HCT116 (cell line): ENCODE data around the gene SNRNP35. TPM values are rescaled to one million over a fixed set of nuclear protein-coding genes. Genes with fewer than 3 reads are reported as not detected.

ENCODE experiments used
- ATAC-seq: fragments of 200-7000 bp; cut with Tn5 transposase; 2 replicates; pipeline ENCODE4 v1.9.1; 2020; ENCODE audit warnings: mild to moderate bottlenecking, moderate library complexity
- BruUV-seq: library from RNA; stranded (reverse); fragments of 400-500 nt; replicated peaks from 2 replicates; lab custom pipeline; 2021; lab: Mats Ljungman, UMichigan
- CTCF ChIA-PET: fragments of 300-600 bp; sonication (Branson Sonifier 250); formaldehyde crosslinking; loops from one replicate; lab custom pipeline; 2021; ENCODE audit warnings: antibody characterized with exemption; lab: Charles Lee
- POLR2A ChIA-PET: fragments of 300-600, 350-600 bp; sonication (Branson Sonifier 250); formaldehyde crosslinking; loops from one replicate; lab custom pipeline; 2021; ENCODE audit warnings: antibody characterized with exemption; lab: Charles Lee
- RAD21 ChIA-PET, 2 experiments: fragments of 300-600 bp; sonication (Branson Sonifier 250); formaldehyde crosslinking; loops; one replicate each; lab custom pipeline; 2023; ENCODE audit warnings: low total read pairs in 2 of 2; ENCODE audit not compliant: uncharacterized antibody in 2 of 2, unreplicated experiment in 2 of 2, low non-redundant PET in 1 of 2; lab: Charles Lee
- DNase-seq: peaks from one replicate; pipeline ENCODE4 v3.0.0-alpha.2; 2010; ENCODE audit warnings: low read depth, low spot score
- H2AFZ ChIP-seq: fragments of 200-600 bp; shearing (Covaris generic), sonication (generic); 2 replicates; pipeline ENCODE4 v1.6.1; 2017; ENCODE audit warnings: low read depth, mixed run types, mixed read lengths, antibody characterized with exemption, low read length; ENCODE audit not compliant: poor library complexity, severe bottlenecking
- H3K27ac ChIP-seq: 2 replicates; pipeline ENCODE4 v1.5.1; 2012; ENCODE audit warnings: low read depth, low read length
- H3K27me3 ChIP-seq: fragments of 200-600 bp; sonication (generic); 2 replicates; pipeline ENCODE4 v1.6.1; 2016; ENCODE audit warnings: mixed run types, low read length, mixed read lengths; ENCODE audit not compliant: insufficient read depth
- H3K36me3 ChIP-seq, 2 experiments: fragments of 200-500 bp in 1 of 2; fragments of 200-600 bp in 1 of 2; sonication (Bioruptor generic) in 1 of 2; sonication (generic) in 1 of 2; 2 replicates each; pipeline versions ENCODE4 v1.5.1 to v1.6.1; 2014 to 2016; ENCODE audit warnings: low read length in 2 of 2, inconsistent platforms in 1 of 2, mixed read lengths in 1 of 2, mixed run types in 1 of 2; ENCODE audit not compliant: insufficient read depth in 2 of 2, control insufficient read depth in 1 of 2
- H3K4me1 ChIP-seq, 2 experiments: fragments of 200-600 bp in 1 of 2; sonication (generic) in 1 of 2; 2 replicates each; pipeline versions ENCODE4 v1.5.1 to v1.6.1; 2012 to 2017; ENCODE audit warnings: low read length in 2 of 2, inconsistent platforms in 1 of 2, mild to moderate bottlenecking in 1 of 2, mixed read lengths in 1 of 2, mixed run types in 1 of 2, moderate library complexity in 1 of 2; ENCODE audit not compliant: insufficient read depth in 2 of 2, control insufficient read depth in 1 of 2
- H3K4me2 ChIP-seq: fragments of 200-600 bp; sonication (generic); 2 replicates; pipeline ENCODE4 v1.6.1; 2017; ENCODE audit warnings: mixed run types, low read length, mixed read lengths
- H3K4me3 ChIP-seq, 2 experiments: fragments of 200-600 bp in 1 of 2; sonication (generic) in 1 of 2; replicated peaks in 1 of 2; 2 replicates each; pipeline ENCODE4 v1.5.1; 2011 to 2016; ENCODE audit warnings: low read length in 2 of 2, control low read depth in 1 of 2, low read depth in 1 of 2, mild to moderate bottlenecking in 1 of 2, mixed read lengths in 1 of 2, mixed run types in 1 of 2
- H3K79me2 ChIP-seq: fragments of 200-600 bp; sonication (generic); 2 replicates; pipeline ENCODE4 v1.6.1; 2017; ENCODE audit warnings: mild to moderate bottlenecking, mixed run types, low read length, moderate library complexity, mixed read lengths; ENCODE audit not compliant: insufficient read depth
- H3K9ac ChIP-seq: fragments of 200-600 bp; sonication (generic); 2 replicates; pipeline ENCODE4 v1.6.1; 2016; ENCODE audit warnings: low read length, mixed read lengths
- H3K9me2 ChIP-seq: fragments of 200-600 bp; sonication (generic), shearing (Covaris generic); 2 replicates; pipeline ENCODE4 v1.6.1; 2017; ENCODE audit warnings: mixed run types, mild to moderate bottlenecking, moderate library complexity; ENCODE audit not compliant: insufficient read depth
- H3K9me3 ChIP-seq, 2 experiments: fragments of 200-500 bp in 1 of 2; fragments of 200-600 bp in 1 of 2; sonication (Bioruptor generic) in 1 of 2; sonication (generic) in 1 of 2; 2 replicates each; pipeline ENCODE4 v1.6.1; 2014 to 2017; ENCODE audit warnings: low read length in 2 of 2, mixed read lengths in 2 of 2, inconsistent platforms in 1 of 2, low read depth in 1 of 2, mild to moderate bottlenecking in 1 of 2, mixed run types in 1 of 2, moderate library complexity in 1 of 2; ENCODE audit not compliant: control insufficient read depth in 1 of 2, insufficient read depth in 1 of 2
- H4K20me1 ChIP-seq: fragments of 200-600 bp; sonication (generic), shearing (Covaris generic); 2 replicates; pipeline ENCODE4 v1.6.1; 2017; ENCODE audit warnings: mixed run types, mild to moderate bottlenecking, moderate library complexity; ENCODE audit not compliant: insufficient read depth
- CBX3 ChIP-seq: IDR thresholded peaks from 2 replicates; pipeline ENCODE4 v1.6.1; 2012; ENCODE audit warnings: low read depth
- EGR1 ChIP-seq: IDR thresholded peaks from 2 replicates; pipeline ENCODE4 v1.6.1; 2012; ENCODE audit warnings: low read depth
- ELF1 ChIP-seq: IDR thresholded peaks from 2 replicates; pipeline ENCODE4 v1.6.1; 2012; ENCODE audit warnings: low read depth, borderline replicate concordance
- EZH2 ChIP-seq: fragments of 200-600 bp; sonication (generic); IDR thresholded peaks from 2 replicates; pipeline ENCODE4 v1.6.1; 2017; ENCODE audit warnings: antibody characterized with exemption, mixed run types
- EZH2phosphoT487 ChIP-seq: fragments of 200-600 bp; IDR thresholded peaks from 2 replicates; pipeline ENCODE4 v1.6.1; 2018; ENCODE audit warnings: antibody characterized with exemption, borderline replicate concordance
- FOSL1 ChIP-seq: IDR thresholded peaks from 2 replicates; pipeline ENCODE4 v1.6.1; 2012; ENCODE audit warnings: low read depth
- JUND ChIP-seq: IDR thresholded peaks from 2 replicates; pipeline ENCODE4 v1.6.1; 2012
- MAX ChIP-seq: IDR thresholded peaks from 2 replicates; pipeline ENCODE4 v1.6.1; 2012
- POLR2A ChIP-seq: IDR thresholded peaks from 2 replicates; pipeline ENCODE4 v1.7.0; 2011; ENCODE audit warnings: borderline replicate concordance; ENCODE audit not compliant: insufficient read depth, insufficient read length; ENCODE audit errors: extremely low read depth
- POLR2AphosphoS5 ChIP-seq: IDR thresholded peaks from 2 replicates; pipeline ENCODE4 v1.6.1; 2011; ENCODE audit warnings: mild to moderate bottlenecking, low read depth, low read length, moderate library complexity
- RAD21 ChIP-seq: IDR thresholded peaks from 2 replicates; pipeline ENCODE4 v1.6.1; 2012; ENCODE audit warnings: low read depth, mild to moderate bottlenecking
- SIN3A ChIP-seq: IDR thresholded peaks from 2 replicates; pipeline ENCODE4 v1.6.1; 2012; ENCODE audit warnings: low read depth
- SP1 ChIP-seq: IDR thresholded peaks from 2 replicates; pipeline ENCODE4 v1.6.1; 2012; ENCODE audit warnings: low read depth
- SRF ChIP-seq: IDR thresholded peaks from 2 replicates; pipeline ENCODE4 v1.6.1; 2012; ENCODE audit warnings: low read depth
- YY1 ChIP-seq: IDR thresholded peaks from 2 replicates; pipeline ENCODE4 v1.6.1; 2011; ENCODE audit warnings: low read length, low read depth, moderate library complexity, mild to moderate bottlenecking; ENCODE audit not compliant: insufficient replicate concordance; ENCODE audit errors: extremely low read depth
- ZFX ChIP-seq: fragments of 450-650 bp; IDR thresholded peaks from 2 replicates; pipeline ENCODE4 v1.6.1; 2017
- intact Hi-C: fragments of 100-400 bp; cut with micrococcal nuclease; formaldehyde crosslinking; loops from 2 replicates; pipeline ENCODE4 v1.10.0; 2022
- total RNA-seq: library from RNA; stranded (reverse); gene quantifications from one replicate; pipeline ENCODE4 v1.2.1, GENCODE V29; 2021; ENCODE audit not compliant: unreplicated experiment
- TF ChIP-seq, protein P1 (sequence below): IDR thresholded peaks from 2 replicates; pipeline ENCODE4 v1.6.1; 2012; ENCODE audit warnings: low read depth
- TF ChIP-seq, protein P2 (sequence below), 3 experiments: fragments of 200-600 bp in 1 of 3; sonication (generic) in 1 of 3; IDR thresholded peaks in 2 of 3; conservative IDR thresholded peaks in 1 of 3; 2 replicates each; pipeline ENCODE4 v1.5.1; 2012 to 2017; ENCODE audit warnings: low read depth in 2 of 3, low read length in 2 of 3, antibody characterized with exemption in 1 of 3, borderline replicate concordance in 1 of 3, control low read depth in 1 of 3, mild to moderate bottlenecking in 1 of 3, mixed read lengths in 1 of 3, mixed run types in 1 of 3, moderate library complexity in 1 of 3; ENCODE audit not compliant: insufficient read depth in 1 of 3

The SNRNP35 gene
- total RNA-seq, 1 experiment from 2014 or later = 12.4 TPM

- POLR2A ChIA-PET = no interaction called here
- no peaks in the 10 kb centered on the region for H4K20me1 ChIP-seq
- no peaks in the 10 kb centered on the region for H3K36me3 ChIP-seq
- H3K27me3 ChIP-seq = no peaks in the 10 kb centered on the region
- BruUV-seq = no TSS peak
- H3K4me3 ChIP-seq = no peak overlapping the region
- peaks cover 0 to 4% of the 10 kb centered on the region in 2 experiments; a peak in 1 of 4 replicates for H3K4me1 ChIP-seq
- no peak for DNase-seq
- no peak overlapping the region for H3K4me2 ChIP-seq
- RAD21 ChIA-PET = no interaction called here
- intact Hi-C loops = no loop called here
- no peak for ATAC-seq
- CTCF ChIA-PET = no interaction called here
- no peaks in the 10 kb centered on the region for H3K9me3 ChIP-seq
- no peak overlapping the region for H3K9ac ChIP-seq
- no peaks in the 10 kb centered on the region for H3K79me2 ChIP-seq
- no peak for TF ChIP-seq EZH2
- TF ChIP-seq, protein P1, sequence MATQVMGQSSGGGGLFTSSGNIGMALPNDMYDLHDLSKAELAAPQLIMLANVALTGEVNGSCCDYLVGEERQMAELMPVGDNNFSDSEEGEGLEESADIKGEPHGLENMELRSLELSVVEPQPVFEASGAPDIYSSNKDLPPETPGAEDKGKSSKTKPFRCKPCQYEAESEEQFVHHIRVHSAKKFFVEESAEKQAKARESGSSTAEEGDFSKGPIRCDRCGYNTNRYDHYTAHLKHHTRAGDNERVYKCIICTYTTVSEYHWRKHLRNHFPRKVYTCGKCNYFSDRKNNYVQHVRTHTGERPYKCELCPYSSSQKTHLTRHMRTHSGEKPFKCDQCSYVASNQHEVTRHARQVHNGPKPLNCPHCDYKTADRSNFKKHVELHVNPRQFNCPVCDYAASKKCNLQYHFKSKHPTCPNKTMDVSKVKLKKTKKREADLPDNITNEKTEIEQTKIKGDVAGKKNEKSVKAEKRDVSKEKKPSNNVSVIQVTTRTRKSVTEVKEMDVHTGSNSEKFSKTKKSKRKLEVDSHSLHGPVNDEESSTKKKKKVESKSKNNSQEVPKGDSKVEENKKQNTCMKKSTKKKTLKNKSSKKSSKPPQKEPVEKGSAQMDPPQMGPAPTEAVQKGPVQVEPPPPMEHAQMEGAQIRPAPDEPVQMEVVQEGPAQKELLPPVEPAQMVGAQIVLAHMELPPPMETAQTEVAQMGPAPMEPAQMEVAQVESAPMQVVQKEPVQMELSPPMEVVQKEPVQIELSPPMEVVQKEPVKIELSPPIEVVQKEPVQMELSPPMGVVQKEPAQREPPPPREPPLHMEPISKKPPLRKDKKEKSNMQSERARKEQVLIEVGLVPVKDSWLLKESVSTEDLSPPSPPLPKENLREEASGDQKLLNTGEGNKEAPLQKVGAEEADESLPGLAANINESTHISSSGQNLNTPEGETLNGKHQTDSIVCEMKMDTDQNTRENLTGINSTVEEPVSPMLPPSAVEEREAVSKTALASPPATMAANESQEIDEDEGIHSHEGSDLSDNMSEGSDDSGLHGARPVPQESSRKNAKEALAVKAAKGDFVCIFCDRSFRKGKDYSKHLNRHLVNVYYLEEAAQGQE = no peak
- TF ChIP-seq POLR2A = no peak
- TF ChIP-seq, protein P2, sequence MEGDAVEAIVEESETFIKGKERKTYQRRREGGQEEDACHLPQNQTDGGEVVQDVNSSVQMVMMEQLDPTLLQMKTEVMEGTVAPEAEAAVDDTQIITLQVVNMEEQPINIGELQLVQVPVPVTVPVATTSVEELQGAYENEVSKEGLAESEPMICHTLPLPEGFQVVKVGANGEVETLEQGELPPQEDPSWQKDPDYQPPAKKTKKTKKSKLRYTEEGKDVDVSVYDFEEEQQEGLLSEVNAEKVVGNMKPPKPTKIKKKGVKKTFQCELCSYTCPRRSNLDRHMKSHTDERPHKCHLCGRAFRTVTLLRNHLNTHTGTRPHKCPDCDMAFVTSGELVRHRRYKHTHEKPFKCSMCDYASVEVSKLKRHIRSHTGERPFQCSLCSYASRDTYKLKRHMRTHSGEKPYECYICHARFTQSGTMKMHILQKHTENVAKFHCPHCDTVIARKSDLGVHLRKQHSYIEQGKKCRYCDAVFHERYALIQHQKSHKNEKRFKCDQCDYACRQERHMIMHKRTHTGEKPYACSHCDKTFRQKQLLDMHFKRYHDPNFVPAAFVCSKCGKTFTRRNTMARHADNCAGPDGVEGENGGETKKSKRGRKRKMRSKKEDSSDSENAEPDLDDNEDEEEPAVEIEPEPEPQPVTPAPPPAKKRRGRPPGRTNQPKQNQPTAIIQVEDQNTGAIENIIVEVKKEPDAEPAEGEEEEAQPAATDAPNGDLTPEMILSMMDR (IDR thresholded peaks at IDR 0.05 in 2 of 3, conservative IDR thresholded peaks at IDR 0.05 in 1 of 3; ENCODE audit: borderline replicate concordance in 1 of 3, insufficient read depth in 1 of 3, low read depth in 2 of 3, low read length in 2 of 3) = no peak
- TF ChIP-seq POLR2AphosphoS5 = no peak
- no peak for TF ChIP-seq FOSL1
- TF ChIP-seq SRF = no peak
- no peak for TF ChIP-seq ZFX
- TF ChIP-seq RAD21 = no peak
- TF ChIP-seq CBX3 = no peak
- TF ChIP-seq MAX = no peak
- TF ChIP-seq ELF1 = no peak
- no peak for TF ChIP-seq SP1
- TF ChIP-seq YY1 = no peak
- no peak for TF ChIP-seq EGR1
- no peak for TF ChIP-seq SIN3A
- no peak for TF ChIP-seq JUND
- no peak for TF ChIP-seq EZH2phosphoT487
- H3K27ac ChIP-seq = no peak overlapping the region
- H3K9me2 ChIP-seq = no peaks in the 10 kb centered on the region
- no peak overlapping the region for H2AFZ ChIP-seq
These were observed 8.1 kb upstream of the SNRNP35 start for GRCh38 chr12:123449856-123450255.
